ENCODE measurements around the gene TYW1B.
"Not testable (repeated sequence)": the region's sequence is repeated elsewhere in the genome, so short reads cannot be mapped to it uniquely, and the experiment has no call there.

The TYW1B gene

GRCh38 chr7:72816370-72817157 is 11.4 kb downstream of the TYW1B start:
- DNase-seq (ENCODE audit: low spot score), result not testable (repeated sequence)

DNA sequence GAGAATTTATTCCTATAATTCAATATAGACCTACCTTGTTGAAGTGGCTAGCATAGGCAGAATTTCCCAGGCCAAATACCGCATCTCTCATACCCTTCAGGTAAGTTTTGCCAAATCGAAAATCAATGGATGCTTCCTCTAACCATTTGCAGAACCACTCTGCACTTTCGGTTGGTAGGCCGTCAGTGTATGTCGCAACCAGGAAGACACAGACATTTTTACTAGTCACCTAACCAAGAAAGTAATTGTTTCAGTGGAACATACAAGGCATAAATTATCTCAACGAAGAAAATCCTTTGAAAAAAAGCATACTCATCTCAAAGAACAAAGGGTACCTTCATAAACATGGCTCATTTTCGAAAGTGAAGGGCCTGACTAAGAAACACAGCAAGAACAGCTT is 17.6 kb downstream of the TYW1B start:
- DNase-seq (ENCODE audit: low spot score), result not testable (repeated sequence)

DNA sequence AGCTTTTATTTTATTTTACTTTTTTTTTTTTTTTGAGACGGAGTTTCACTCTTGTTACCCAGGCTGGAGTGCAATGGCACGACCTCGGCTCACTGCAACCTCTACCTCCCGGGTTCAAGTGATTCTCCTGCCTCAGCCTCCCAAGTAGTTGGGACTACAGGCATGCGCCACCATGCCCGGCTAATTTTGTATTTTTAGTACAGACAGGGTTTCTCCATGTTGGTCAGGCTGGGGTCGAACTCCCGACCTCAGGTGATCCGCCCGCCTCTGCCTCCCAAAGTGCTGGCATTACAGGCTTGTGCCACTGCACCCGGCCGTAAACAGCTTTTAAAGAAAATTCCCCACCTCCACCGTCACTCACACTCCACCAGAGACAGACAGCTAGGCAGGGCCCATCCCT is 19.5 kb downstream of the TYW1B start:
- DNase-seq (ENCODE audit: low spot score), result not testable (repeated sequence)

DNA sequence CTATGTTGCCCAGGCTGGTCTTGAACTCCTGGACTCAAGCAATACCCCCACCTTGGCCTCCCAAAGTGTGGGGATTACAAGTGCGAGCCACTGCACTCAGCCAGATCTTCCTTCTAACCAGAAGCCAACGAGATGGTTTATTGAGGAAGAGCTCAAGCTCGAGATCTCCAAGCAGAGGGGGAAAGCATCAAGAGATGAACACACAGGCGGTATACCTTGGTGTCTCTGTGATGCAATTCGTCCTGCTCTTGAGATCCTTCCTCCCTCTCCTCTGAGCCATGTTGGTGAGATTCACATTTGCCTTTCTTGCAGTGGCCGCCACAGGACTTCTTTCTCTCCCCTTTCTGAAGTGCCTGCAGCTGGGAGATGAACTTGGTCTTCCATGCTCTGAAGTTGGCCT is 21.1 kb downstream of the TYW1B start:
- DNase-seq (ENCODE audit: low spot score), result not testable (repeated sequence)

GRCh38 chr7:72805526-72806494 is 22.2 kb downstream of the TYW1B start:
- no peak for DNase-seq (ENCODE audit: low spot score)

DNA sequence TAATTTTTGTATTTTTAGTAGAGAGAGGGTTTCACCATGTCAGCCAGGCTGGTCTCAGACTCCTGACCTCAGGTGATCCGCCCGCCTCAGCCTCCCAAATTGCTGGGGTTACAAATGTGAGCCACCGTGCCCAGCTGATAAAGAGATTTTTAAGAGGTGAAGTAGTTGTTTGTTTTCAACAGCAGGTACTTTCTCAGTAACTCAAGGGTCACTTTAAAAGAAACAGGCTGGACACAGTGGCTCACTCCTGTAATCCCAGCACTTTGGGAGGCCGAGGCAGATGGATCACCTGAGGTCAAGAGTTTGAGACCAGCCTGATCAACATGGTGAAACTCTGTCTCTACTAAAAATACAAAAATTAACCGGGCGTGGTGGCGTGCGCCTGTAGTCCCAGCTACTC is 24.2 kb downstream of the TYW1B start:
- not testable (repeated sequence) for DNase-seq (ENCODE audit: low spot score)

- not testable (repeated sequence) for DNase-seq (ENCODE audit: low spot score)
Measured at GRCh38 chr7:72801564-72801963, 26.4 kb downstream of the TYW1B start.

GRCh38 chr7:72795401-72795800 is 32.6 kb downstream of the TYW1B start:
- DNase-seq (ENCODE audit: low spot score), result not testable (repeated sequence)

GRCh38 chr7:72793791-72794190 is 34.2 kb downstream of the TYW1B start:
- no peak for DNase-seq (ENCODE audit: low spot score)

GRCh38 chr7:72790698-72791060 is 37.3 kb downstream of the TYW1B start:
- DNase-seq (ENCODE audit: low spot score), result not testable (repeated sequence)

DNA sequence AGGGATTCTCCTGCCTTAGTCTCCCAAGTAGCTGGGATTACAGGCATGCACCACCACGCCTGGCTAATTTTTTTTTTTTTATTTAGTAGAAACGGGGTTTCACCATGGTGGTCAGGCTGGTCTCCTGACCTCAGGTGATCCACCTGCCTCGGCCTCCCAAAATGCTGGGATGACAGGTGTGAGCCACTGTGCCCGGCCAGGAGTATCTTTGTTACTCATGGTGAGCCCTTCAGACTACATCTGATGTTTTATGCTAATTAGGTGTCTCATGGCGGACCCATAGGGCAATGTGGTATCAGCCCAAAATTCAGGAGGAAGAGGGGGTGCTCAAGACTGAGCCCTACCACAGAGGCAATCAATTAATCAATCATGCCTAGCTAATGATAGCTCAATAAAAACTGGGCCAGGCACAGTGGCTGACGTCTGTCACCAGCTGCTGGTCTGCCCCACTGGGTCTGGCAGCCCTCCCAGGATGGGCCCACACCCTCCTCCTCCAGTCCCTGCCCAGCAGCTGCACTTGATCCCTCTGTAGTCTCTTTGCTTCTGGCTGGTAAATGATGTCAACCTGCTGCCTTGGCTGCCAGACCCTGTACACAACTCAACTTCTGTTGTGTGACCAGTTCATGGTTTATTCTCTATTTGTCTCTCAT is 37.8 kb downstream of the TYW1B start:
- not testable (repeated sequence) for DNase-seq (ENCODE audit: low spot score)

- no peak for DNase-seq (ENCODE audit: low spot score)
Measured at GRCh38 chr7:72785166-72785955, 42.6 kb downstream of the TYW1B start.

- not testable (repeated sequence) for DNase-seq (ENCODE audit: low spot score)
Measured at GRCh38 chr7:72783601-72784370, 44.2 kb downstream of the TYW1B start.

GRCh38 chr7:72781631-72782030 is 46.4 kb downstream of the TYW1B start:
- no peak for DNase-seq (ENCODE audit: low spot score)

- DNase-seq (ENCODE audit: low spot score), result no peak
Measured at GRCh38 chr7:72781161-72781560, 46.8 kb downstream of the TYW1B start.

DNA sequence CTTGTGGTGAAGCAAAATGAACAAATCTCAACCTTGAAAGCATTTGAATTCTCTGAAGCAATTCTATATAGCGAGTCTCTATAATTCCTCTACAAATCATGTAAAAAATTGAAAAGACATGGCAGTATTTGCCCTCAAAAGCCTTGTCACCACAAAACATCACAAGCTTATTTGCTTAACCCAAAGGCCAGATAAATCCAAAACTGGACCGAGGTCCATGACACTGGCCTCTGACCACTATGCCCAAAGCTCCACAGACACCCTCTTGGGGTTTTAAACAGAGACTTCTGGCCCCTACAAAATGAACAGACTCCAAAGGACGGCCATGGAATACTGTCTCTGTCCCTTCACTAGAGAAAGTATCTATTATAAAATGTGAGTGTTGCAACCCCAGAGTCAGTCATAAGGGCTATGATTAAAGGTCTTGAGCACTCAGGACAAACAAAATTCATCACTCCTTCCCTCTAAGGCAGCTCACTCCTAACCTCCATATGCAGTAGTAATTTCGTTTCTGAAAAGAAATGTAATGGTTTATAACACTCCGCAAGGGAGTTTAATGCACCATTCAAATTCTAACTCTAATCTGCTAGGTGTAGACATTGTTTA is 47.6 kb downstream of the TYW1B start:
- DNase-seq (ENCODE audit: low spot score), result not testable (repeated sequence)

DNA sequence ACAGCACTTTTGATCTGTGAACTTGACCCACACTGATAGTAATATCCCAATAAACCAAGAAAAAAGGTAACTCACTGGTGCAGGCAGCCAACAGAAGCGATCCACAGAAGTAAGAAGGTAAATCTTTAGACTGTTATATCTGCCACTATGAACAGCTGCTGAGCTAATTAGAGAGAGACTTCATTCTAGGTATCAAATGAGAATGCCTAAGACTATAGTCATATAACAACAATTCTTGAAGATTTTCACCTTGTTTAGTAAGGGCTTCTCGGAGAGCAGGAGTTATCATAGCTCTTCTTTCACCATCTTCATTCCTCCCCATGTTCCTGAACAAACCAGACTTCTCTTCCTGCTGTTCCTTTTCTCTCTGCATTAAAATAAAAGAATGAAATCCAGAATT is 50.8 kb downstream of the TYW1B start:
- DNase-seq (ENCODE audit: low spot score), result not testable (repeated sequence)

DNA sequence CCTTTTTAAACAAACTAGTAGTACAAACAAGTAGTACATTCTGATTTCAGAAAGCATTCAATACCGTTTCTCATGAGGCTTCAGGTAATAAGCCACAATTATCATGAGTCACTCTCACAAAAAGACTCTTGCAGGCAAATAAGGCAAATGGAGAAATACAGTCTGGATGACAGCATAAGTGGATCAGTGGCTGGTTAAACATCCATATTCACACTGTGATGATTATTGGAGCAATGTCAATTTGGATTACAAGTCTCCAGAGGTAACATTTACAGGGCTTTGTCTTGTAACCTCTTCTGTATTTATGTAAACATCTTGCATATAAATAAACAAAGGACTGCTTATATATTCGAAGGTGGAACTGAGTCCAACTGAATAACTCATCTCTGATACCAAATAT is 55.4 kb downstream of the TYW1B start:
- not testable (repeated sequence) for DNase-seq (ENCODE audit: low spot score)

DNA sequence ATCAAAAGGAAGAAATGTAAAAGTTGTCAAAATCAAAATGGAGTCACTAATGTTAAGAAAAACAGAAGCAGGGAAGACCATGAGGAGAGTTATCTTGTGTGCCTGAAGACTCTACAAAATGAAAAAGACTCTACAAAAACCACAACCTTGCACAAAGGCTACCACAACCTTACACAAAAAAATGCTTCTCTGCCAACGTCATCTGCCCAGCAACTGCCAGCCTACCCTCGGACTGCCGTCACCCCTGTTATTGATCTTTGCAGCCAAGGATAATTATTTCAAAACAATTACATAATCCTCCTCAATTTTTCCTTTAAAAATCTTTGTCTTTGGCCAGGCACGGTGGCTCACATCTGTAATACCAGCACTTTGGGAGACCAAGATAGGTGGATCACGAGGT is 61.0 kb downstream of the TYW1B start:
- not testable (repeated sequence) for DNase-seq (ENCODE audit: low spot score)

DNA sequence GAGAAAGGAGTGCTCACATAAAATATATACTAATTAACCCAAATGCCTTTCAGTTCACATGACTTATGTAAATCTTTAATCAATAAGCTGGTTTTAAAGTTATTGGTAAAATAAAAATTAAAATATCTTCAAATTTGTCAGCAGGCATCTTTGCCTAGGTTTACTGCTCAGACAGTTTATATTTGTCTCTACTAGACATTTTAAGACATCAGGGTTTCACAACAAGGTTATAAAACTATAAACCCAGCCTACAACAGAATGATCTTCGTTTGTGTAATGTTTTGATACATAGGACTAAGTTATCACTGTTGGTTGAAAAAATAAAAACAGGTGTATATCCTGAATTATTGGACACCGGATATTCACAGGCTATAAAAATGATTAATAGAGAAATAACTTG is 67.4 kb downstream of the TYW1B start:
- no peak for DNase-seq (ENCODE audit: low spot score)

Data from activated CD4-positive, alpha-beta T cell treated with anti-CD3 and anti-CD28 coated beads, Interleukin-2, Interleukin-4, amounts not matched to agents 100 ng/mL and 50 ng/mL, durations not matched to agents 16 hours and 8 hours (primary cell).